HG02678 (cell line): ENCODE data around the gene TAOK1.

Source experiments
- ATAC-seq: cut with Tn5 transposase; IDR thresholded peaks from one replicate; pipeline ENCODE4 v1.9.1; 2021; ENCODE audit warnings: mild to moderate bottlenecking, moderate library complexity; ENCODE audit not compliant: unreplicated experiment

TAOK1 gene

DNA sequence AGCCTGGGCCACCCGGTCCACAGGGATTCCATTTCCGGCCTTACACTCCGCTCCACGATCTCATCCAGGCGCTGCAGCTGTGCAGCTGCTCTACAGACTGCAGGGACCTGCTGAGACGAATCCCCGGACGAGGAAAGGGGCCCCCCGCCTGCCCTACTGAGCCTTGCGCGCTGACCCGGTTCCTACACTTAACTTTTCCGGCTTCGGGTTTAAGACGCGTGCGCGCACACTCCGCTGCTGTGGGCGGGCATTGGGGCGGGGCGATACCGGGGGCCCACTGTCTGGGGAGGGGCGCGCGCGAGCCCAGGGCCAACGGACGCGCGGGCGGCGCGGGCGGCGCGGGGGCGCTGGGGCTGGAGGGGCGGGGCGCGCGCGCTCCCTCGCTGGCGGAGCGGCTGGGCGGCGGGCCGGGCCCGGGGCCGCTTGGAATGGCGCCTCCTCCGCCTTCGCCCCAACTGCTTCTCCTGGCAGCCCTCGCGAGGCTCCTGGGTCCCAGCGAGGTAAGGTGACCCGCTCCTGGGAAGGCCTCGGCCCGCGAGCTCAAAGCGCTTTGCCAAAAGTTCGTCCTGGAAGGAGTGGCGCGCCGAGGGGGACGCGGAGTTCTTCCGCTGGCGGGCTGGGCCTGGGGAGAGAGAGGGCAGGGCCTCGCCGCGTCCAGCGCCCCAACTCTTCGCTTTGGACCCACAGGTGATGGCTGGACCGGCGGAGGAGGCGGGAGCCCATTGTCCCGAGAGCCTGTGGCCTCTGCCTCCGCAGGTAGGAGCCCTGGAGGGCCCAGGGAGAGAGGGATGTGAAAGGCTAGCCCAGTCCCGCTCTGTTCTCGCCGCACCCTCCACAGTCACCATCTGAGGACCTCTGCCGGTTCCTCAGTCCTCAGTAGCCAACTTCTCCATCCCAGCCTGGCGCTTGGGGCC lies 178.4 kb downstream of the TAOK1 start, which contains the start of gene TP53I13:
TP53I13 (plus strand) TSS at position 371 of the 914 bp plus-strand sequence; CDS start at position 429, 58 bp downstream.
- peak; percentile 48 for ATAC-seq

DNA sequence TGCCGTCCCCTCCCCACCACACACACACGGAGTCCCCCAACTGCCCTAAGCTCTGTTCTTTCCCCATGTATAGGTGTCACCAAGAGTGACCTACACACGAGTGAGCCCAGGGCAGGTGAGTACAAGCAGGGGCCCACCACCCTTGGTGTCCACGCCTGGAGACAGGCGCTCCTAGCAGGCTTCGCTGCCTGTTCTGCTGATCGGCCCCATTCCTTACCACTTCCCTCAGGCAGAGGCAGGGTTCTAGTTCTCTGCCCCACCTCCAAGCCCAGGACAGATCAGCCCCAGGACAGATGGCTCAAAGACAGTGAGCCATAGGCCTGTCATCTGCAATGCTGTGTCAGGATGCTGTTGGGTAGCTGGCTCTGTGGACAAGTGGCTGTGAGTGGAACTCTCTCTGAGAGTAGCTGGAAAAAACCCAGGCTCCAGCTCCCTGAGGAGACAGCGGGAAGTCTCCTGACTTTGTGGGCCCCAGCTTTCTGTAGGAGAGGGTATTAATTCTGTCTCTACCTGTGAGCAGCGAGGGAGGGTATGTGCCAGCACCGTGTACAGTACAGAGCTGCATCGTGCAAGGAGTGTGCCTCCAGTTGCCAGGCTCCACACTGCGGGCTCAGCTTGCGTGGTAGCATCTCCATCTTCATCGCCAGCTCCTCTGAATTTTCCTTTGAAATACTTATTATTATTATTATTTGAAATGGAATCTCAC lies 179.2 kb downstream of the TAOK1 start:
- no peak for ATAC-seq

DNA sequence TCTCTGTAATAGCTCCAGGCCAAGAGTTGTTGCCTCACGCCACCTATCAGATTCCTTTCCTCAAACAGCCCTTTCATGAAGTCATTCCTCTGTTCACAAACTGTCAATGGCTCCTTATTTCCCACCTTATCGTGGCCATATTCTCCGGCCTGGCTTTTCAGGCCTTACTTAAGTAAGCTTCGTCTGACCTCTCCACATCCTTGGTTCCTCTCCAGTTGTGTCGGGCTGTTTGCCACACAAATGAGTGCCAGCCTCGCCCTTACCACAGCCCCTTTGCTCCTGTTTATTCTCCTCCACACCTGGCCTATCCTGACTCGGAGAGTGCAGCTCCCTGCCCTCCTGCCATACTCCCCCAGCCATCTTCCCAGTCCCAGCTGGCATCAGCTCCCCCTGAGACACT lies 180.4 kb downstream of the TAOK1 start:
- ATAC-seq, result no peak

- no peak for ATAC-seq
Measured at GRCh38 chr17:29571486-29571882, 181.3 kb downstream of the TAOK1 start.

DNA sequence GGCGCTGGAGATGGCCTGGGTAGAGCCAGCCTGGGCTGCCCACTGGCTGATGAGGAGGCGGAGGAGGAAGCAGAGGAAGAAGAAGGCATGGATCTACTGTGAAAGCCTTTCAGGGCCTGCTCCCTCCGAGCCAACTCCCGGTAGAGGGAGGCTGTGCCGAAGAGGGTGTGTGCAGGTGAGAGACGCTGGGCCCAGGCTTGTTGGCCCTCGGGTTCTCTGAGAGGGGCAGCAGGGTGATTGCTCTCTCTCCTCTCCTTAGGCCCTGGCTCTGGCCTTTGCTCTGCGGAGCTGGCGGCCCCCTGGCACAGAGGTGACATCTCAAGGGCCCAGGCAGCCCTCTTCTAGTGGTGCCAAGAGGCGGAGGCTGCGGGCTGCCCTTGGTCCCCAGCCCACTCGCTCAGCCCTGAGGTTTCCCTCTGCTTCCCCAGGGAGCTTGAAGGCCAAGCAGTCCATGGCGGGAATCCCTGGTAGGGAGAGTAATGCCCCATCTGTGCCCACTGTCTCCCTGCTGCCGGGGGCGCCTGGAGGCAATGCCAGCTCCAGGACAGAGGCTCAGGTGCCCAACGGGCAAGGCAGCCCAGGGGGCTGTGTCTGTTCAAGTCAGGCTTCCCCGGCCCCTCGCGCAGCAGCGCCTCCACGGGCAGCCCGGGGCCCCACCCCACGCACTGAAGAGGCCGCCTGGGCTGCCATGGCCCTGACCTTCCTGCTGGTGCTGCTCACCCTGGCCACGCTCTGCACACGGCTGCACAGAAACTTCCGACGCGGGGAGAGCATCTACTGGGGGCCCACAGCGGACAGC lies 181.9 kb downstream of the TAOK1 start:
- no peak for ATAC-seq

GRCh38 chr17:29572691-29573557 lies 182.8 kb downstream of the TAOK1 start:
- ATAC-seq, result no peak

GRCh38 chr17:29573558-29573869 lies 183.4 kb downstream of the TAOK1 start:
- no peak for ATAC-seq

DNA sequence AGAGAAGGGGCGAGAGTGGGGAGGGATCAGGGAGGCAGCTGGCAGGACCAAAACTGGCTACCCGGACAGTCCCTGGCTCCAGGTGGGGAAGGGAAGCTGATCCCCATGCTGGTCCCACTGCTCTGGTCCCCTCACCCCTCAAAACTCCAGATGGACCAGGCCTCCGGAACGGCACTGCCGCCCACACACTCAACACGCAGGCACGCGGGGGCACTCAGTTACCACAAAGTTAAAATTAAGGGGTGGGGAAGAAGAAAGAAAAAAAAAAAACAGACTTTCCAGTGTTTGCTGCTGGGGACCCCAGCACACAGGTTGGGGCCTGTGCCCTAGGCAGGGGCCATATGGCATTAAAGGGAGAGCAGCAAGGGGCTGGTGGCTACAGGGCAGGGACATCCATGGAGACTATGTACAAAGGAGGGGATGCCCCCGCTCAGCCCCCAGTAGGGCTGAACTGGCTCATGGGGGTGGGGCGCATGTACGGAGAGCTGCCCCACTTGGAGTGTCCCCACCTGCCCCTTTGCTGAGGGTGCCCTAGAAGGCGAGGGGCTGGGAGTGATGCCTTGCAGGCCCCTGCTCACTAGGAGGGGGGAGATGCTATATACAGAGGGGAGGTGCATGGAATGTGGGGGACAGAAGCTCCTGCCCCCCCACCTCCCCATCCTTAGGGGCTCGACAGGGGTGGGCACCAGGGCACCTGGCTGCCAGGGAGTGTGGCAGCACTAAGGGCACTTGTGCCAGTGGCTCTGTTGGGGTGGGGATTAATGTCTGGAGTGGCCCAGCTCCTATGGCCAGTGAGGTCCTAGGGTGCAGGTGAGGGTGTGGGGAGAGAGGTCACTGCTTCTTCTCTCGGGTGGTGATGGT lies 183.9 kb downstream of the TAOK1 start:
- no peak for ATAC-seq

DNA sequence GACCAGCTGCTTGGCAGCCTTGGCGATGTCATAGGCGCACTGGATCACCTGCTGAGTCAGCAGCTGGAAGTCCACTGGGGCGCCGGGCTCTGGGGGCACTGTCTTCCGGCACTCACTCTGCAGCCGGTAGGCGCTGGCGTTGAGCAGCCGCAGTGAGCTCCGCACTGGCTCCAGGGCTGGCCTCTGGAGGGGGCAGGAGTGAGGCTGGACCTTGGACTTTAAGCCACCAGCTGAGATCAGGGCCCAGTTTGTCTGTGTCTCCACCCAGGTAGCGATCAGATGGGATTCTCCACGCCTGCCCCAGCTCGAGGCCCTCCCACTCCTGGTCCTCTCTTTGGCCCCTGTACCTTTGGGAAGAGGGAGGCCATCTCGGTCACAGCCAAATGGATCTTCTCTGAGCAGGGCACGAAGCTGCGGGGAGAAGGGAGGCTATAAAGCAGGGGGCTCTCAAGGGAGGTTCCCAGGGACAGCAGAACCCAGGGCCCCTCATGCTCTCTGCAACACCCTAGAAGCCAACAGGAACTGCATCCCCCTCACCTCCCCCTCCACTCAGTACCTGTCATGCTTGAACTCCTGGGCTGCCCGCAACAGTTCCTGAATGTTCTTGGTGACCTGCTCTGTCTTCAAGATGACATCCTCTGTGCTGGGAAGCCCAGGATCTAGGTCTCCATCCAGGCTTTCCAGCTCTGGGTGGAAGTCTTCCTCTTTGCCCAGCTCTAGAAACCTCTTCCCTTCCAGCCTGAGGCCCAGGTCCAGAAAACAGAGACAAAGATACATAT lies 184.8 kb downstream of the TAOK1 start:
- ATAC-seq, result no peak

DNA sequence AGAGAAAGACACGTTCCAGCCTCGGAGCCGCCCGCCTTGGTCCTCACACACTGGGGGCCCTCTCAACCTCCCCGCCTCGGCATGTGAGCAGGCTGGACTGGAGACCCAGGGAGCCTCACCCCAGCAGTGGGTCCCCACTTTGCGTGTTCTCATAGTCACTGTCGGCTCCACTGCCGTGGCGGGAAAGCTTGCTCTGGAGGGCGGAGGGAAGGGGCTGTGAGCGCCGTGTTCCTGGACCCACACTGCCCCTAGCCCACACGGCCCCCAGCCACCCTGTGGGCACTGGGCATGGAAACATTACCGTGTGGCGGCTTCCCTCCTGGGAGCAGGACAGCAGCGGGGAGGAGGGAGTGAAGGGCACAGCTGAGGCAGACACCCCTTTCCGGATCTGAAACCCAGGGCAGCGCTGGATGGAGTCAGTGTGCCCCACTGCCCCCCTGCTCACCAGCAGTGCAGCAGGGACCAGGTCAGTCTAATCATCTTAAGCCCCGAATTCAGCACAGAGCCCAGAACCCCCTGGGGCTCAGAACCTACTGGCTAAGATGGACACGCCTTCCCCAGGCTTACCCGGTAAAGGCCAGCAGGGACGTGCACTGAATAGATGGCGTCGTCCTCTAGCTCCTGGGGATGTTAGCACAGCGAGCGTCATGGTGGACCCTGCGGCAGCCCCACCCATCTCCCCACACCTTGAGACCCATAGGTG lies 185.5 kb downstream of the TAOK1 start:
- no peak for ATAC-seq

- no peak for ATAC-seq
Measured at GRCh38 chr17:29576214-29577000, 186.2 kb downstream of the TAOK1 start.

- ATAC-seq, result no peak
Measured at GRCh38 chr17:29577001-29577370, 186.8 kb downstream of the TAOK1 start.

DNA sequence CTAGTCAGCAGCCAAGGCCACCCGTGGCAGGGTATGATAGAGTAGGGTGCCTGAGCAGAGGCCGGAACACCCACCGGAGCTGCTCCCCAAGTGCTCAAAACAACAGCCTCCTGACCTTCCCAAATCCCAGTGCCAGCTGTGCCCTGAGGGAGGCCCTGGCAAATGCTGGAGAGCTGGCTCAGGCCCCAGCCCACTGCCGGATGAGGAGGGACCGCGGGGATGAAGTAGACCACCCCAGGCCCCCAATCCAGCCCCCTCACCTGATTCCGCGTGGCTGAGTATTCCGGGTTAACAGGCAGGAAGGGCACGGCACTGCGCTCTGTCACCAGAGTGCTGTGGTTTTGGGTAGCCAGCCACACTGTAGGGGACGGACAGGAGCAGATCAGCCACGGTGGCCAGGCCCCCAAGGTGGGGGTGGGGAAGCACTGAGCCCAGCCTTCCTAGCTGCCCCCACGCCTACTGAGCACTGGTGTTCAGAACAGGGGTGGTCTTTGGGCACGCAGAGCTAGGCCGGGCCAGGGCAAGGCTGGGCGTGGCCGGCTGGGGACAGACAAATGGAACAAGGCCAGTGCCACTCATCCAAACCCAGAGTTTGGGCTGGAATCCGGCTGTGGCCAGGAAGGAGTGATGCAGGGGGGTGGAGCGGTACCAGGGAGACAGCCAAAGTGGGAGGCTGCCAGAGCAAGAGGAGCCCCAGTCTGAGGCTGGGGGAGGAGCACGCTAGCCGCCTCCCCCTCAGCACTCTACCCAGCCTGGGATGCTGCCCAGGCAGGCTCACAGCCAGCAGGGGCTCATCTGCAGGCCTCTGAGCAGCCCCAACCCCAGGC lies 187.4 kb downstream of the TAOK1 start:
- no peak for ATAC-seq

DNA sequence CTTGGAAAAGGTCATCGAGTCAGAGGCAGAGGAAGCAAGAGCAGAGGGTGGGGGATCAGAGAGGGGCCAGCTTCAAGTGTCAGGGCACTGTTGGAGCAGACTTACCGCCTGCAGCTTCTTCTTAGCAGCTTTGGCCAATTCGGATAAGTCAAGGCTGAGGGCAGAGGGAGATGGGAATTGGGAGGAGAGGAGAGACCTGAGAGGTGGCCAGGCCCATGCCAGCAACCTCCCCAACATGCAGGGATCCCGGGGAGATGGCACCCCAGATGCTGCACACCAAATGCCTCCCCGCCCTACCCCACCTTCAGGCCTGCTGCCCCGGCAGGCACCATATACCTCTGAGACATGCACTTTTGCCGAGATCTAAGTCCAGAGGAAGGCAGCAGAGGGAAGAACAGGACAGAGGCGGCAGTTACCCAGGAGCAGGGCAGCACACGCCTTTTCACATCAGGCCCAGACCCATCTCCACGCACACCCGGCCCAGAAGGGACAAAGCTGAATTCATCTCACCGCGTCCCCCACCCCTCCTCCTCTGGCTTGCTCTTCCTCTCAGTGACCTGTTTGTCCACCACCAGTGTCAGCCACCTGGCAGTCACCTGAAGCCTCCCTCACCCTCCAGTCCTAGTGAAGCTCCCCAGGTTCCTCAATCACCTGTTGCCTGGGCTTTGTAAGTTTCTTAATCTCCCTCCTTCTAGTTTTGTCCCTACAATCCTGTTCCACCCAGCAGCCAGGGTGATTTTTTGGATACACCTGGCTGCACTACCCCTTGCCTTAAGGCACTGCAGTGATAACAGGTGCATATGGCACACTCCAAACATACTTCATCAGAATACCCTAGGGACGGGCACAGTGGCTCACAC lies 188.7 kb downstream of the TAOK1 start:
- ATAC-seq, result no peak
